Activated naive CD4-positive, alpha-beta T cell (primary cell): Measurements from ENCODE around the gene SOBP.

Experiments used
- DNase-seq, 4 experiments: peaks; one replicate each; lab custom pipeline; 2025; lab: John Stamatoyannopoulos, UW

Gene SOBP

GRCh38 chr6:107689951-107690642 lies 200.2 kb downstream of the SOBP start:
- DNase-seq = no peak

- no peak for DNase-seq
These were observed 200.7 kb downstream of the SOBP start for GRCh38 chr6:107690643-107691061.

DNA sequence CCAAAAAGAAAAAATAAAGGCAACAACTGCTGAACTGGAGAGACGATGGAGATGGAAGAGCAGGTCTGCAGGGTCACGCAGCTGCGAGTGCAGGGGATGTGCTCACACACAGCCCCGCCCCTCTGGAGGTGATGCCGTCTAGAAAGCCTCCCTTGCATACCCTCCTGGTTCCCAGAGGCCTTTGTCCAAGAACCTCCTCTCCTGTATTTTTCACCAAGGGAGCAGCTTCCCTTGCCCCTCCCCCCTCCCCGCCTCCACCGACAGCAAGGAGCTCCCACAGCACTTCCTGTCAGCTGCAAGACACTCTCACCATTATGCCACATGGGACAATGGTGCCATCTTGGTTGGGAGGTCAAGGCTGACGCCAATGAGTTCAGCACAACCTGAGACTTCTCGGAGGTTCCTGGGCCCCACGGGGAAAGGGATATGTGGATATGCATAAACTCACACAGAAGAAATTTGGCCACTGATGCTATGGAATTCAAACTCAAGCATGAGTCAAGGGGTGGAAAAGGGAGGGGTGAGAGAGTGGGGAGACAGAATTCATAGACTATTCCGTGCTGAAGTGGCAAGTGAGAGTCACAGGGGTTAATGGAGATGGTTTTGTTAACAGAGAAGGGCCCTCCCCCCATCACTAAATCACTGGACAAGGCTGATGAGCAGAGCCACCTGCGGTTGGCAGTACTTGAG lies 201.3 kb downstream of the SOBP start:
- no peak for DNase-seq

- DNase-seq = no peak
These were observed 202.4 kb downstream of the SOBP start for GRCh38 chr6:107692351-107692750.

- DNase-seq = no peak
These were observed 205.3 kb downstream of the SOBP start for GRCh38 chr6:107695061-107695720.

DNA sequence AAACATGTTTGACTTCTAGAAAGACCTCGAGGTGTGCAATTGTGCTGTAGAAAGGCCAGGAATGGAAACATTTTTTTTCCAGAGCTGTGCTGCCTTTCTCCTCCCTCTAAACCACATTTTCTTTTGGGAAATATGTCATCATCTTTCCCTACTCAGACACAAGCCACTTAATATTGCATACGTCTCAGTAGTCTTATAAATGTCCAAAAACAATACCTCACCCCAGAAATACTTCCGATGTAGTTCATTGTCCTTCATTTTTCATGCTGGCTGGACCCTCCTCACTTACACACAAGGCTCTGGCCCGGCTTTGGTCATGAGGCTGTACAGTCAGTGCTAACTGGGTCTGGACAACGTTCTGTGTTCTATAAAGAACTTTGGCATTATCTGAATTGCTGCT lies 207.8 kb downstream of the SOBP start:
- no peak for DNase-seq

GRCh38 chr6:107698146-107698545 lies 208.2 kb downstream of the SOBP start:
- DNase-seq = no peak

DNA sequence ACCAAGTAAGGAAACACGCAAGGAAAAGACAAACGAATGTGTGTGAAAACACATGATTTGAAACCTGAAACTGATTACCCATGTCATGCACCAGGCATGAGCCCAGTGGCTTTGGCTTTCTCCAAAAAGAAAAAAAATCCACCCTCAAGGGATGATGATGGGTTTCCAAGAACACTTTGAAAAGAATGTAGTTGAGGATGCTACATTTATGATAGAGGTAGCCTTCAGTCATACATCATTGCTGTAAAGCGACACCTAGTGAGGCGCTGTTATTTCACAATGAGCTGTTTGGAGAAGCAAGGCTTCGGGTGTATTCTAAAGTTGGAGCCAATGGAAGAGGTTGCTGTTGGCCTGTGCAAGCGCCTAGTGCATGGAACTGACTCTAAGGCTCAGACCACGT lies 209.3 kb downstream of the SOBP start:
- DNase-seq = no peak

GRCh38 chr6:107699697-107700325 lies 209.9 kb downstream of the SOBP start:
- no peak for DNase-seq

GRCh38 chr6:107703606-107704005 lies 213.7 kb downstream of the SOBP start:
- no peak for DNase-seq

GRCh38 chr6:107704347-107705013 lies 214.6 kb downstream of the SOBP start:
- no peak for DNase-seq

DNA sequence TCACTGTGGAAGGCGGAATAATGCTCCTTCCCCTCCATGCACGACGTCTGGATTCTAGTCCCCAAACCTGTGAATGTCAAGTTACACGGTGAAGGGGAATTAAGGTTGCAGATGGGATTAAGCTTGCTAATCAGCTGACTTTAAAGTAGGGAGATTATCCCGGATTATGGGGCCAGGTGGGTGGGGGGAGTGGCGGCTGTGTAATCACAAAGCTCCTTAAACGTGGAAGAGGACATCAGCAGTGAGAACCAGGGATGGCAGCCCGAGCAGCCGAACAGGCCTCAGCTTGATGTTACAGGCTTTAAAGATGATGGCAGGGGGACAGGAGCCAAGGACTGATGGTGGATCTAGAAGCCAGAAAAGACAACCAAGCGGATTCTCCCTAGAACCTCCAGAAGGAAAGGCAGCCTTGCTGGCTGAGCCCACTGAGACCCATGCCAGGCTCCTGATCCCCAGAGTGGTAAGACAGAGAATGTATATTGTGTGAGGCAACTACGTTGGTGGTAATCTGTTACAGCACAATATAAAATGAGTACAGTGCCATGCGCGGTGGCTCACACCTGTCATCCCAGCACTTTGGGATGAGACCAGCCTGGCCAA lies 216.7 kb downstream of the SOBP start:
- DNase-seq = no peak

- no peak for DNase-seq
These were observed 217.7 kb downstream of the SOBP start for GRCh38 chr6:107707346-107708275.

DNA sequence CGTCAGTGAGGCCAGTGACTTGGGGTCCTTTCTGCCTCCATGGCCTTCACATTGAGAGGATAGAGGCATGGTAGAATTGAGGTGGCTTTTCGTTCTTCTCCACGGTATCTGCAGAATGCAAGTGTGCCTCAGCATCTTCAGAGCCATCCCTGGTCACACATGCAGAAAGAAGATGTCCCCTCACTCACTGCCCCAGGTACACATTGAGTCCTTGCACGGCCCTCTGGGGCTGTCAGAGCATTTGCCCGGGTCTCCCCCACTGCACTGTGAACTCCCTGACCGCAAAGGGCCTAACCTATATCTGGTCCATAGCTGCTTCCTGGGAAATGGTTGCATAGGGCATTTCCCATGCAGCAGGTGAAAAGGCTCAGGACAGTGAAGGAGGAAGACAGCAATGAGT lies 218.5 kb downstream of the SOBP start:
- DNase-seq = no peak

DNA sequence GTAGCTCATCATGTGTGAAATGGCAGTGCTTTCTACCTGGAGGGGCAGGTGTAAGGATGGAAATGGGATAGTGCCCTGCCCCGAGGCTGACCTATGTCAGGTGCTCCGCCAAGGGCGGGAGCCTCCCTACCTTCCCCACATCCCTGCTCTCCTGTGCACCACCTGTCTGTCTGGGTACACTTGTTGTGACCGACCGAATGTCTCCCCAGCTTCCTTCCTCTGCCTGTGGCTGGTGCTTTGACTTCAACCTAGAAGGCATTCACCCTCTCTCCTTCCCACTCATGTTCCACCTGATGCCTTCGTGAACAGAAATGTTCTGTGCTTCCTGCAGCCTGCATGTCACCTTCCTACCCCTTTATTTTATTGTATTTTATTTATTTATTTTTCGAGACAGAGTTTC lies 219.4 kb downstream of the SOBP start:
- DNase-seq = peak in 1 of 4 experiments; percentile 15
